K562 (cell line): ENCODE results near the gene TNF. TPM values are rescaled to one million over a fixed set of nuclear protein-coding genes. Genes with fewer than 3 reads are reported as not detected.

Source experiments
- CHD2 ChIP-seq: IDR thresholded peaks from 2 replicates; pipeline ENCODE4 v1.6.1; 2011; ENCODE audit warnings: low read depth, low read length
- ELF4 ChIP-seq: fragments of 450-650 bp; formaldehyde crosslinking; IDR thresholded peaks from 2 replicates; pipeline ENCODE4 v1.4.0; 2022; ENCODE audit warnings: missing genetic modification characterization
- GTF2A2 ChIP-seq: IDR thresholded peaks from 2 replicates; pipeline ENCODE4 v1.6.1; 2016; ENCODE audit warnings: mild to moderate bottlenecking, missing genetic modification characterization, missing compliant biosample characterization
- HCFC1 ChIP-seq: IDR thresholded peaks from 2 replicates; pipeline ENCODE4 v1.6.1; 2012; ENCODE audit warnings: low read depth, low read length, improper control_type of control experiment
- SREBF1 ChIP-seq: fragments of 150-350 bp; IDR thresholded peaks from 2 replicates; pipeline ENCODE4 v1.6.1; 2014; ENCODE audit warnings: antibody characterized with exemption, low read depth, low read length, borderline replicate concordance
- TBP ChIP-seq: optimal IDR thresholded peaks from 2 replicates; pipeline ENCODE3; 2011; ENCODE audit warnings: low read depth, low read length, improper control_type of control experiment
- ZBTB7A ChIP-seq: IDR thresholded peaks from 2 replicates; pipeline ENCODE4 v1.6.1; 2011; ENCODE audit warnings: low read depth, mild to moderate bottlenecking, low read length, moderate library complexity, borderline replicate concordance; ENCODE audit not compliant: control insufficient read depth
- ZFP30 ChIP-seq: fragments of 250-450 bp; sonication (Bioruptor Pico); IDR thresholded peaks from 2 replicates; pipeline ENCODE4 v1.8.0; 2022; ENCODE audit warnings: moderate library complexity, mild to moderate bottlenecking, inconsistent platforms, borderline replicate concordance
- polyA plus RNA-seq, 8 experiments: library from polyadenylated mRNA; depleted of rRNA in 4 of 8; stranded (reverse) in 5 of 8; unstranded in 3 of 8; fragments of >200 nt; fragmentation: Nextera tagmentation in 2 of 8; fragmentation: Illumina TruSeq in 1 of 8; extraction: Ambion mirVana in 2 of 8; extraction: Trizol in 1 of 8; gene quantifications; 2 replicates each; pipeline versions ENCODE4 v1.2.1 to v1.2.3, GENCODE V29; 2011 to 2014; ENCODE audit warnings: inconsistent platforms in 1 of 8, missing spikeins in 1 of 8
- total RNA-seq, 7 experiments: library from RNA; depleted of rRNA in 6 of 7; stranded (reverse); fragments of >200 nt in 6 of 7; fragmentation: Illumina TruSeq in 2 of 7; extraction: Trizol in 2 of 7; gene quantifications; 2 replicates each; pipeline versions ENCODE4 v1.2.1 to v1.2.3, GENCODE V29; 2011 to 2021; ENCODE audit warnings: low replicate concordance in 1 of 7
- TF ChIP-seq, protein P1 (sequence below): fragments of 450-650 bp; IDR thresholded peaks from 2 replicates; pipeline ENCODE4 v1.6.1; 2016; ENCODE audit warnings: low read depth, mild to moderate bottlenecking, moderate library complexity
- TF ChIP-seq, protein P2 (sequence below): IDR thresholded peaks from 2 replicates; pipeline ENCODE4 v1.6.1; 2011; ENCODE audit warnings: borderline replicate concordance, low read depth, mild to moderate bottlenecking, moderate library complexity, low read length; ENCODE audit not compliant: insufficient read depth, poor library complexity, severe bottlenecking
- TF ChIP-seq, protein P3 (sequence below): fragments of 450-650 bp; IDR thresholded peaks from 2 replicates; pipeline ENCODE4 v1.6.1; 2017; ENCODE audit warnings: antibody characterized with exemption, mild to moderate bottlenecking
- TF ChIP-seq, protein P4 (sequence below): fragments of 250-450 bp; sonication (Bioruptor Pico); IDR thresholded peaks from 2 replicates; pipeline ENCODE4 v1.5.0; 2020; ENCODE audit warnings: mild to moderate bottlenecking
- TF ChIP-seq, protein P5 (sequence below): fragments of 450-650 bp; IDR thresholded peaks from 2 replicates; pipeline ENCODE4 v1.6.1; 2018; ENCODE audit warnings: mild to moderate bottlenecking, low read depth; ENCODE audit not compliant: partially characterized antibody
- TF ChIP-seq, protein P6 (sequence below): fragments of 450-650 bp; IDR thresholded peaks from 2 replicates; pipeline ENCODE4 v1.6.1; 2016; ENCODE audit warnings: missing biosample characterization, missing genetic modification characterization

TNF gene
- total and polyA plus RNA-seq, 9 of the 15 experiments (the other 6 are each of a cell fraction or from before 2014, with no cell fraction given) = 0.08 to 0.40 TPM; not detected in 7

DNA sequence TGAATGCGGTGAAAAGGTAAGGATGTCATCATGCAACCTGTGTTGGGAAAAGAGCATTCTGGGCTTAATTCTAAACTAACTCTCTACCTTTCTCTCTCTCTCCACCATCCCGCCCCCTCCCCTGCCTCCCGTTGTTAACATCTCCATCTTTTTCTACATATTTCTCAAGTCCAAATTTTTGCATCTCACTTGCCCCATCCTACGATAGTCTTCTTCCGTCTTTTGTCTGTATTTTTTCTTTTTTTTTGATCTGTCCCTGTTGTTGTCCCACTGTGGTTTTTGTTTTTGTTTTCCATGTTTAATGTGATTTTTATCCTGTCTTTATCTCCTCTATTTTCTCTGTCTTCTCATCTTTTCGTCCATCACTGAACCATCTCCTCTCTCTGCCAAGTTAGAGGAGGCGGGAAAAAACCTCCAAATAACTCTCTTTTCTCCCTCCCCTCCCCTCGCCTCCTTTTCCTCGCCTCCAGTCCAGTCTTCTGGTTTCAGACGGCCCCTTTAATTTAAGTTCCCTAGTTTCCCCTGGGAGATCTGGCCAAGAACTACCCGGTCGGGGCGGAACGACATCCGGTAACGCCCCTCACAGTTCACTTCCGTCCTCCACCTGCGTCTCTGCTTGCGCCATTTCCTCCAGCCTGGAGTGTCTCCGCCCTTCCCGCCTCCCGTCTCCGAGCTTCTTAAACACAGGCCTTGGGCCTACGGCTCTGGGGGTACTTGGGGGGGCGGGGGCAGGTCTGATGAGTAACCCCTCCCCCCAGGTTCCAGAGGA, 28.2 kb upstream of the TNF start, which contains the start of gene NFKBIL1 (continued):
- TF ChIP-seq, protein P1, sequence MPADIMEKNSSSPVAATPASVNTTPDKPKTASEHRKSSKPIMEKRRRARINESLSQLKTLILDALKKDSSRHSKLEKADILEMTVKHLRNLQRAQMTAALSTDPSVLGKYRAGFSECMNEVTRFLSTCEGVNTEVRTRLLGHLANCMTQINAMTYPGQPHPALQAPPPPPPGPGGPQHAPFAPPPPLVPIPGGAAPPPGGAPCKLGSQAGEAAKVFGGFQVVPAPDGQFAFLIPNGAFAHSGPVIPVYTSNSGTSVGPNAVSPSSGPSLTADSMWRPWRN = no peak
- 0 out of 2 replicates have a peak, but pooled peaks have one; percentile 65 for TF ChIP-seq ELF4 (CRISPR knock-in tag)
- TF ChIP-seq SREBF1 = no peak
- TF ChIP-seq, protein P2, sequence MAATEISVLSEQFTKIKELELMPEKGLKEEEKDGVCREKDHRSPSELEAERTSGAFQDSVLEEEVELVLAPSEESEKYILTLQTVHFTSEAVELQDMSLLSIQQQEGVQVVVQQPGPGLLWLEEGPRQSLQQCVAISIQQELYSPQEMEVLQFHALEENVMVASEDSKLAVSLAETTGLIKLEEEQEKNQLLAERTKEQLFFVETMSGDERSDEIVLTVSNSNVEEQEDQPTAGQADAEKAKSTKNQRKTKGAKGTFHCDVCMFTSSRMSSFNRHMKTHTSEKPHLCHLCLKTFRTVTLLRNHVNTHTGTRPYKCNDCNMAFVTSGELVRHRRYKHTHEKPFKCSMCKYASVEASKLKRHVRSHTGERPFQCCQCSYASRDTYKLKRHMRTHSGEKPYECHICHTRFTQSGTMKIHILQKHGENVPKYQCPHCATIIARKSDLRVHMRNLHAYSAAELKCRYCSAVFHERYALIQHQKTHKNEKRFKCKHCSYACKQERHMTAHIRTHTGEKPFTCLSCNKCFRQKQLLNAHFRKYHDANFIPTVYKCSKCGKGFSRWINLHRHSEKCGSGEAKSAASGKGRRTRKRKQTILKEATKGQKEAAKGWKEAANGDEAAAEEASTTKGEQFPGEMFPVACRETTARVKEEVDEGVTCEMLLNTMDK = no peak
- TF ChIP-seq, protein P3, sequence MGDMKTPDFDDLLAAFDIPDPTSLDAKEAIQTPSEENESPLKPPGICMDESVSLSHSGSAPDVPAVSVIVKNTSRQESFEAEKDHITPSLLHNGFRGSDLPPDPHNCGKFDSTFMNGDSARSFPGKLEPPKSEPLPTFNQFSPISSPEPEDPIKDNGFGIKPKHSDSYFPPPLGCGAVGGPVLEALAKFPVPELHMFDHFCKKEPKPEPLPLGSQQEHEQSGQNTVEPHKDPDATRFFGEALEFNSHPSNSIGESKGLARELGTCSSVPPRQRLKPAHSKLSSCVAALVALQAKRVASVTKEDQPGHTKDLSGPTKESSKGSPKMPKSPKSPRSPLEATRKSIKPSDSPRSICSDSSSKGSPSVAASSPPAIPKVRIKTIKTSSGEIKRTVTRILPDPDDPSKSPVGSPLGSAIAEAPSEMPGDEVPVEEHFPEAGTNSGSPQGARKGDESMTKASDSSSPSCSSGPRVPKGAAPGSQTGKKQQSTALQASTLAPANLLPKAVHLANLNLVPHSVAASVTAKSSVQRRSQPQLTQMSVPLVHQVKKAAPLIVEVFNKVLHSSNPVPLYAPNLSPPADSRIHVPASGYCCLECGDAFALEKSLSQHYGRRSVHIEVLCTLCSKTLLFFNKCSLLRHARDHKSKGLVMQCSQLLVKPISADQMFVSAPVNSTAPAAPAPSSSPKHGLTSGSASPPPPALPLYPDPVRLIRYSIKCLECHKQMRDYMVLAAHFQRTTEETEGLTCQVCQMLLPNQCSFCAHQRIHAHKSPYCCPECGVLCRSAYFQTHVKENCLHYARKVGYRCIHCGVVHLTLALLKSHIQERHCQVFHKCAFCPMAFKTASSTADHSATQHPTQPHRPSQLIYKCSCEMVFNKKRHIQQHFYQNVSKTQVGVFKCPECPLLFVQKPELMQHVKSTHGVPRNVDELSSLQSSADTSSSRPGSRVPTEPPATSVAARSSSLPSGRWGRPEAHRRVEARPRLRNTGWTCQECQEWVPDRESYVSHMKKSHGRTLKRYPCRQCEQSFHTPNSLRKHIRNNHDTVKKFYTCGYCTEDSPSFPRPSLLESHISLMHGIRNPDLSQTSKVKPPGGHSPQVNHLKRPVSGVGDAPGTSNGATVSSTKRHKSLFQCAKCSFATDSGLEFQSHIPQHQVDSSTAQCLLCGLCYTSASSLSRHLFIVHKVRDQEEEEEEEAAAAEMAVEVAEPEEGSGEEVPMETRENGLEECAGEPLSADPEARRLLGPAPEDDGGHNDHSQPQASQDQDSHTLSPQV = no peak
- TF ChIP-seq, protein P4, sequence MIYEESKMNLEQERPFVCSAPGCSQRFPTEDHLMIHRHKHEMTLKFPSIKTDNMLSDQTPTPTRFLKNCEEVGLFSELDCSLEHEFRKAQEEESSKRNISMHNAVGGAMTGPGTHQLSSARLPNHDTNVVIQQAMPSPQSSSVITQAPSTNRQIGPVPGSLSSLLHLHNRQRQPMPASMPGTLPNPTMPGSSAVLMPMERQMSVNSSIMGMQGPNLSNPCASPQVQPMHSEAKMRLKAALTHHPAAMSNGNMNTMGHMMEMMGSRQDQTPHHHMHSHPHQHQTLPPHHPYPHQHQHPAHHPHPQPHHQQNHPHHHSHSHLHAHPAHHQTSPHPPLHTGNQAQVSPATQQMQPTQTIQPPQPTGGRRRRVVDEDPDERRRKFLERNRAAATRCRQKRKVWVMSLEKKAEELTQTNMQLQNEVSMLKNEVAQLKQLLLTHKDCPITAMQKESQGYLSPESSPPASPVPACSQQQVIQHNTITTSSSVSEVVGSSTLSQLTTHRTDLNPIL (CRISPR knock-in tag) = no peak
- TF ChIP-seq ZFP30 = no peak
- peak; percentile 88 for TF ChIP-seq TBP
- TF ChIP-seq, protein P5, sequence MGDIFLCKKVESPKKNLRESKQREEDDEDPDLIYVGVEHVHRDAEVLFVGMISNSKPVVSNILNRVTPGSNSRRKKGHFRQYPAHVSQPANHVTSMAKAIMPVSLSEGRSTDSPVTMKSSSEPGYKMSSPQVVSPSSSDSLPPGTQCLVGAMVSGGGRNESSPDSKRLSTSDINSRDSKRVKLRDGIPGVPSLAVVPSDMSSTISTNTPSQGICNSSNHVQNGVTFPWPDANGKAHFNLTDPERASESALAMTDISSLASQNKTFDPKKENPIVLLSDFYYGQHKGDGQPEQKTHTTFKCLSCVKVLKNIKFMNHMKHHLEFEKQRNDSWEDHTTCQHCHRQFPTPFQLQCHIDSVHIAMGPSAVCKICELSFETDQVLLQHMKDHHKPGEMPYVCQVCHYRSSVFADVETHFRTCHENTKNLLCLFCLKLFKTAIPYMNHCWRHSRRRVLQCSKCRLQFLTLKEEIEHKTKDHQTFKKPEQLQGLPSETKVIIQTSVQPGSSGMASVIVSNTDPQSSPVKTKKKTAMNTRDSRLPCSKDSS = no peak
- no peak for TF ChIP-seq CHD2
- peak; percentile 97 for TF ChIP-seq ZBTB7A
- peak; percentile 99 for TF ChIP-seq HCFC1
- TF ChIP-seq GTF2A2 = peak; percentile 68
- TF ChIP-seq, protein P6, sequence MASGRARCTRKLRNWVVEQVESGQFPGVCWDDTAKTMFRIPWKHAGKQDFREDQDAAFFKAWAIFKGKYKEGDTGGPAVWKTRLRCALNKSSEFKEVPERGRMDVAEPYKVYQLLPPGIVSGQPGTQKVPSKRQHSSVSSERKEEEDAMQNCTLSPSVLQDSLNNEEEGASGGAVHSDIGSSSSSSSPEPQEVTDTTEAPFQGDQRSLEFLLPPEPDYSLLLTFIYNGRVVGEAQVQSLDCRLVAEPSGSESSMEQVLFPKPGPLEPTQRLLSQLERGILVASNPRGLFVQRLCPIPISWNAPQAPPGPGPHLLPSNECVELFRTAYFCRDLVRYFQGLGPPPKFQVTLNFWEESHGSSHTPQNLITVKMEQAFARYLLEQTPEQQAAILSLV (tag) = peak; percentile 69; the same call in 1 of the 2 replicates
